HG03039 (cell line): ENCODE data around the gene SMIM32.

Experiments used
- ATAC-seq: cut with Tn5 transposase; IDR thresholded peaks from one replicate; pipeline ENCODE4 v1.9.1; 2021; ENCODE audit warnings: mild to moderate bottlenecking, moderate library complexity; ENCODE audit not compliant: unreplicated experiment

SMIM32 gene

DNA sequence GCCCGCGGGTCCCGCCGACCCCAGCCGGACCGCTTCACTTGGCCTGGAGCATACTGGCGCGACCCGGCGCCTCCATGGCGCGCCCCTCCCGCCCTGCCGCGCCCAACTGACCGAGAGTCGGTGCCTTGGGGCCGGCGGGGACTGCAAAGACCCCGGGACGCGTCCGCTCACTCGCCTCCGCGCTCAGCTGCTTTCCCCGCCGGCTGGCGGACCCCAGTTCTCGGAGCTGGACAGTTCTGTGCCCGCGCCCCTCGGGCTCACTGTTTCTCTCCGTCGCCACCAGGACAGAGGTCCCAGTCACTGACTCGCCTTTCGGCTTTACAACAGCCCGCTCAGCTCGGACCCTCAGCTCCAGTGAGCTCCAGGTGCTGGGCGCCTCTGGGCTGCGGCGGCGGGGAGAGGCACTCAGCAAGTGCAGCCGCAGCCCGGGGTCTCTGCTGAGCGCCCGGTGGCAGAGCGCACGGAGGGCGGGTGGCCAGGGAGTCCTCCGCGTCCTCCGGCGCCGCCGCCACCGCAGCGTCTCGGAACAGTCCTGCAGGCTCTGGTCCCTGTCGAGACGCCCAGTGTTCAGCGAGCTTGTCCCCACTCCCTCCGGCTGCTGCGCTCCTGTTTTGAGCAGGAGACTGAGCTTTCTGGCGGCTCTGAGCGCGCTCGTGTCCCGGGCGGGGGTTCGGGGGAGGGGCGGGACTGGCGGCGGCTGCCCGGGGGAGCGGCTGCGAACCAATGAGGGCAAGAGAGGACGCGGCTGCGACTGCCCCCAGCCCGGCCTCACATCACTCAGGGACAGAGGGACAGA lies at the start of gene SMIM32:
SMIM32 (minus strand) TSS at position 637 of the 796 bp plus-strand sequence. CDS start 638 bp downstream, outside the sequence.
- no peak for ATAC-seq

GRCh38 chr5:136242611-136243010 lies 49.6 kb upstream of the SMIM32 start:
- no peak for ATAC-seq

DNA sequence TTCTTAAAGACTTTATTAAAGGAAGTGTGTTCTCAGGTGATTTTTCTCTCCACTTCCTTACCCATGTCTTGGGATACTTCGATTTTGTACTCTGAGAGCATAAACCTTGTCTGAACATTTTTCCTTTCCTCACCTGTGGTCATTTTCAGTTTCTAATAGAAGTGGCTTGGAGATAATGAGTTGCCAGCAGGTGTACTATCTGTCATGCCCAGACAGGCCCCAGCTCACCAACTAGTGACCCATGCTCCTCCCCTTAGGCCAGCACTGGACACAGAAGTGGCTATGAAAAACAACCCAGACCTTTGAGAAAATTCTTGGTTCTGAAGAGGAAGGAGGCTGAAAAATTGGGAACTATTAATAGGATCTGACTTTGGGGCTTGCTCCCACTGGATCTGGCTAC lies 49.2 kb upstream of the SMIM32 start:
- no peak for ATAC-seq

DNA sequence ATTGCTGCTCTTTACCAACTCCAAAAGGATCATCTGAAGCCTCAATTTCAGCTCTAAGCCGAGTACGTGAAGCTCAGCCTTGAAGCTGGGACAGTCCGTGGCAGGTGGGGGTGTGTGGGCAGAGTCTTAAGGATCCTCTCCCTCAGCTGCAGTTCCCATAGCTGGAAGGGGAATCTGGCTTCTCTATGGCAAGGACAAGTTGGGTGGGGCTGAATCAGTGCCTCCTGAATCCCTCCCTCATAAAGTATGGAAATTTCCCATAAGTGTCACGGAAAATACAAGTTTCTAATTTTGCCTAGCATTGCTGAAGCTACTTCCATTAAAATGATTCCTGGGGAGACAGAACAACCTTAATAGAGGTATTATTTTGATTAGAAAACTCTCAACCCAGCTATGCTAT lies 47.9 kb upstream of the SMIM32 start:
- no peak for ATAC-seq

- ATAC-seq = no peak
Measured at GRCh38 chr5:136236479-136237083, 43.6 kb upstream of the SMIM32 start.

DNA sequence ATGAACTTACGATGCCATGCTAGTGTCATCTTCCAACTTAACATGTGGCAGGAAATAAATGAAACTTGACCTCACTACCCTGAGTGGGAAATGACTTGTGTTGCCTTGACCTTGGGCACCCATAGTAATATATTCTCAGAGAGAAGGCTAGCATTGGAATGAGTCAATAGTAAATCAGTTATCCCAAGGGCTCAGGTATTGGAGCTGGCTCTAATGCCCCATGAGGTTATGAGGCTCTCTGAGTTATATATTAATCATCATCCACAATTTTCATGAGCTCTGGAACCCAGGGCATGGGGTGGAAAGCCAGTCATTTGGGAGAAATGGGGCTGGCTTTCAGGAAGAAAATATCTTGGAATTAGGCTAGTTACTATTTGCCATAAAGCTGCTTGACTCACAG lies 42.4 kb upstream of the SMIM32 start:
- ATAC-seq = no peak

DNA sequence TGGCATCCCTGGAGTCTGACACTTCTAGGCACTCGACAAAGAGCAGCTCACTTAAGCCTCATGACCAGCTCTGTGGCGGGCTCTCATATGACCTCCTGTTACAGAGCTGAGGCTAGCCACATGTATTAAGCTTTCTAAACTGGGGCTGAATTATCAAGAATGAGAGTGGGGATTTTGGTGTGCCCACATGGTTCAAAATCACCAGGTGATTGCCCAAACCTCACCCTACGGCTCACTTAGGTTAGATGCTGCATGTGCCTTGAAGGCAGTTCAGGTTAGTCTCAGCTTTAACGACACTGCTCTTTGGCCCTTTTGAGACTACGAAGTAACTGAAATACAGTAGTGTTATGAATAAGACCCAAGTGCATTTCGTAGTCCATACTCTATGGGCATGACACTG lies 39.4 kb upstream of the SMIM32 start:
- ATAC-seq = peak; percentile 64

GRCh38 chr5:136230176-136230575 lies 37.2 kb upstream of the SMIM32 start:
- ATAC-seq = no peak

DNA sequence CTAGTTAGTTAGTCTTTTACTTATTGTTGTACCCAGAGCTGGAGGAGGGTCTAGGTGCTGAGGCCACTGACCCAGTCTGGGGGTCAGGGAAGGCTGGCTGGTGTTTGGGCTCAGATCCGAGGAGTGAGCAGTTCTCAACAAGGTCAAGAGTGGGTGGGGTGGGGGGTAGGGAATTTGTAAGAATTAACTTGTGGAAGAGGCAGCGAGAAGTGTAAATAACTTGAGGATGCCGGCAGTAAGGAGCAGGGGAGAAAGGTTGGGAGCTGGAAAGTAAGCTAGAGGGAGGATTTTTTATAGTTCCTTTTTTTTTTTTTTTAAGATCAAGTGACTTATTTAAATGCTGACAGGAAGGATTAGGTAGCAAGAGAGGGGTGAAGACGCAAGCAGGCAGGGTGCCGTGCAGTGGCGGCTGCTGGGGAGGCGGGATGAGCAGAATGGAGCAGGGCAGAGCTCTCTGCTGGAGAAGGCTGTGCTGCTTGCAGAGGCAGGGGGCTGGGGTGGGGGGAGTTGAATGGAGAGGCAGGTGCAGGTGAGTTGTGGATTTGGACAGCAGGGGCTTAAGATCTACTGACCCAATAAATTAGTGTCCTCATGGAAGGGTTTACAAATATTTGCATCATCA lies 35.3 kb upstream of the SMIM32 start:
- no peak for ATAC-seq

- no peak for ATAC-seq
Measured at GRCh38 chr5:136226401-136226800, 33.4 kb upstream of the SMIM32 start.

DNA sequence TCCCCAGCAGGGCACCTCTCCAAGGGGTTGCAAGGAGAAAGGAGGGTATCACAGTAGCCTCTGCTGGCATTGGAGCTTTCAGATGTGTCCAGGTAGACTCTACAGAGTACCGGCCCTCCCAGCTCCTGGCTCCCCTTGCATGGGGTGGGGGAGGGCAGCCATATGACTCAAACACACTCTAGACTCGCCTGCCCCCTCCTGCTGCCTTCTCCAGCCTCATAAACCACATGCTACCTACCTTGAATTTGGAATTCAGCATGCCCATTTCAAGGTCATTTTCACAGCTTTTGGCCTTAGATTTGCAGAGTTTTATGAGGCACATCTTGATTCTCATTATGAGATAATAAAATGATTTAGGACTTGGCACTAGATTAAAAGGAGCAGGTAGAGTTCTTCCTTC lies 32.8 kb upstream of the SMIM32 start:
- no peak for ATAC-seq

- no peak for ATAC-seq
Measured at GRCh38 chr5:136222580-136223235, 29.7 kb upstream of the SMIM32 start.

DNA sequence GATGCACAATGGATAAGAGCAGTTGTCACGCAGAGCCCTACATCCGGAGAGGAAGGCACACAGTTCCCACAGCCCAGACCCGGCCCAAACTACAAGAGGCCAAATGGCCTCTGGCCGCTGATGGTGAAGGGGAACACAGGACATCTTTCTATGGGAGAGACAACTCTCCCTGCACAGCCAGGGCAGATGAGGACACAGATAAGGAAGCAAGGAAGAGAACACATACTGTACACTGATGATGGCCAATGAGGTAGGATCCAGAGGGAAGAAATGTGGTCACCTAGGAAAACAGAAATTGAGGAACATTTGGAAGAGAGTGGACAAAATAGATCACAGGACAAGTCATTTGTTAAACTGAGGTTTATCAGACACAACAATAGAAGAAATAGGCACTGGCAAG lies 28.4 kb upstream of the SMIM32 start:
- ATAC-seq = no peak

GRCh38 chr5:136216230-136216629 lies 23.3 kb upstream of the SMIM32 start:
- no peak for ATAC-seq

GRCh38 chr5:136215812-136216211 lies 22.9 kb upstream of the SMIM32 start:
- no peak for ATAC-seq

DNA sequence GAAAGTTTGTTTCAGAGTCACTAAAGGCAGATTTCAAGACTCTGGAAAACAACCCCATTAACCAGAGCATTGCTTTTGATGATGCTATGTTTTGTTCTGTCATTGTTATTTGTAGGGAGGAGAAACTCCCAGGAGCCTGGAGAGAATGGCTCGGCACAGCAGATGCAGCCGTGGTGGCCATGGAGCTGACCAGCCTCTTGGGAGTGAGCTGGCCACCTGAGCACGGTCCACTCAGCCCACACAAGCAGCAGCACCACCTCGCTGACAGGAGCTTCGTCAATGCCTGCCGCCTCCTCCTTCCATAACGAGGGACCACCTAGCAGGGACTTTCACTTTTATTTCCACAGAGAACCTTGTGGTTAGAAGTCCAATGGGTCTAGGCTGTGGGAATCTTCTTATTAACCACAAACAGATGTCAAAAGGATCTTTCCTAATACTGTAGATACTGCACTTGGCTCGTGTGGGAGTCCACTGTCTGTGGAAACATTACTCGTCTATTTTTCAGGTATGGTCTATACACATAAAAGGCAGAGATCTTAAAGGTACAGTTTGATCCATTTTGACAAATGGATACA lies 21.0 kb upstream of the SMIM32 start:
- no peak for ATAC-seq

GRCh38 chr5:136212252-136212721 lies 19.3 kb upstream of the SMIM32 start:
- no peak for ATAC-seq

DNA sequence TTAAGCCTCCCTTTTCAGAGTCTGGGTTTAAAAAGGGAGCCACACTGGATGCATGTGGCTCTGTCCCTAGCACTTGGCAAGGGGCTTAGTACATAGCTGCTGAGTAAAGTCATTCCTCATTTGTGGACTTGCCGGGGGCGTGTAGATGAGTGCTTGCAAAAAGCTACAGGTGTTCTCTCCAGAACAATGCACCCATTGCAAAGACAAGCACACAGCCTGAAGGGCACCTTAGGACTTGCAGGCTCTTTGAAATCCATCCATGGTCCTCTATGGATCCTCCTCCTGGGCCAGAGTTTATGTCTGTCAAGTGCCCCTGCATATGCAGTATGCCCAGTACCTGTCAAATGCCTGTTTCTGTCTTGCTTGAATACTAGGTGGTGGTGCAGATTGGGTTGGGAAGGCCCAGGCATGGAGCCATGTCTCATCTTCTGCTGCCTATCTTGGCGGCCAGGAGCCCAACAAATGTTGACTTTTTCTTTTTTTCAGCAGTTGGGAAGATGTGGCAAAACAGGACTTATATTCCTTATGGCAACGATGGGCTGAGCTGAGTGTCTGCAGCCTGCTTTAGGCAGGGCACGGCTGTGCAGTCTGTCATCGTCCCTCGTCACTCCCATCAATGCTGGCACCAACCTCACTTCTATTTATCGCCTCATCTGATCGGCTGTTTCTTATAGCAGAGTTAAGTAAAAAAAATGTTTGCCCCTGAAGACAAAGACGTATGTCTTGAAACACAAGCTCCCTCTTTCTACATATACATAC lies 18.5 kb upstream of the SMIM32 start:
- no peak for ATAC-seq

GRCh38 chr5:136210259-136210658 lies 17.3 kb upstream of the SMIM32 start:
- no peak for ATAC-seq

GRCh38 chr5:136209346-136209910 lies 16.5 kb upstream of the SMIM32 start:
- no peak for ATAC-seq
